T-cell (primary cell): ENCODE results near the gene CLRN3. TPM values are rescaled to one million over a fixed set of nuclear protein-coding genes. Genes with fewer than 3 reads are reported as not detected.

Experiments used
- ATAC-seq, 4 experiments: fragments of 200-7000 bp in 3 of 4; fragments of 150-1000 bp in 1 of 4; cut with Tn5 transposase; replicated peaks in 1 of 4; 1 replicate in 3 of 4; 2 replicates in 1 of 4; pipeline ENCODE4 v1.10.0; 2021; ENCODE audit warnings: moderate library complexity in 3 of 4, mild to moderate bottlenecking in 2 of 4, moderate number of reproducible peaks in 1 of 4
- CTCF ChIA-PET, 2 donors: fragments of 300-600 bp; sonication (Branson Sonifier 250); formaldehyde crosslinking; loops; one replicate each; lab custom pipeline; 2022; ENCODE audit warnings: antibody characterized with exemption in 2 of 2; lab: Charles Lee
- POLR2A ChIA-PET, 2 donors: fragments of 300-600 bp; sonication (Branson Sonifier 250); formaldehyde crosslinking; loops; one replicate each; lab custom pipeline; 2022; ENCODE audit warnings: antibody characterized with exemption in 2 of 2; lab: Charles Lee
- DNase-seq, 35 experiments: peaks; one replicate each; pipeline versions ENCODE4 v3.0.0 to v3.0.0-alpha.2; 2013 to 2023
- H3K27ac ChIP-seq: one replicate; pipeline ENCODE4 v1.5.1; 2013; ENCODE audit warnings: low read length
- H3K27me3 ChIP-seq, 2 experiments: replicated peaks in 1 of 2; 1 replicate in 1 of 2; 2 replicates in 1 of 2; pipeline versions ENCODE4 v1.6.1 to v1.7.0; 2013; ENCODE audit warnings: low read length in 1 of 2, mixed read lengths in 1 of 2; ENCODE audit not compliant: control insufficient read depth in 2 of 2, insufficient read depth in 2 of 2; ENCODE audit errors: extremely low read depth in 1 of 2
- H3K36me3 ChIP-seq, 2 donors: 1 replicate in 1 of 2; 2 replicates in 1 of 2; pipeline versions ENCODE4 v1.6.1 to v1.7.0; 2013; ENCODE audit warnings: low read length in 1 of 2; ENCODE audit not compliant: control insufficient read depth in 2 of 2, insufficient read depth in 1 of 2; ENCODE audit errors: extremely low read depth in 1 of 2
- H3K4me1 ChIP-seq, 2 experiments: 1 replicate in 1 of 2; 2 replicates in 1 of 2; pipeline versions ENCODE4 v1.6.1 to v1.7.0; 2013; ENCODE audit warnings: low read length in 2 of 2, mixed read lengths in 1 of 2; ENCODE audit not compliant: insufficient read depth in 2 of 2, control insufficient read depth in 1 of 2; ENCODE audit errors: extremely low read depth in 1 of 2
- H3K4me3 ChIP-seq, 2 donors: 1 replicate in 1 of 2; 2 replicates in 1 of 2; pipeline versions ENCODE4 v1.5.1 to v1.7.0; 2013; ENCODE audit warnings: mild to moderate bottlenecking in 2 of 2, low read length in 1 of 2, moderate library complexity in 1 of 2; ENCODE audit not compliant: control insufficient read depth in 1 of 2; ENCODE audit errors: extremely low read depth in 1 of 2
- H3K9me3 ChIP-seq: 2 replicates; pipeline ENCODE4 v1.7.0; 2013
- H3K27ac Mint-ChIP-seq, 2 donors: one replicate each; pipeline ENCODE4 v1.8.0; 2020 to 2021; ENCODE audit warnings: mild to moderate bottlenecking in 2 of 2, mixed read lengths in 2 of 2
- H3K27me3 Mint-ChIP-seq, 2 donors: one replicate each; pipeline ENCODE4 v1.8.0; 2021 to 2022; ENCODE audit warnings: mixed read lengths in 2 of 2
- H3K36me3 Mint-ChIP-seq: one replicate; pipeline ENCODE4 v1.8.0; 2021; ENCODE audit warnings: mixed read lengths
- H3K4me1 Mint-ChIP-seq, 3 donors: one replicate each; pipeline ENCODE4 v1.8.0; 2020 to 2022; ENCODE audit warnings: mixed read lengths in 3 of 3, mild to moderate bottlenecking in 1 of 3
- H3K4me3 Mint-ChIP-seq, 3 donors: one replicate each; pipeline ENCODE4 v1.8.0; 2020 to 2022; ENCODE audit warnings: mild to moderate bottlenecking in 3 of 3, mixed read lengths in 3 of 3, moderate library complexity in 3 of 3
- H3K9me3 Mint-ChIP-seq, 3 donors: one replicate each; pipeline ENCODE4 v1.8.0; 2020 to 2022; ENCODE audit warnings: mixed read lengths in 3 of 3
- WGBS: methylation state at CpG from one replicate; pipeline ENCODE4 v1.1.5; 2013; ENCODE audit warnings: missing lambda C conversion rate; ENCODE audit not compliant: insufficient coverage; 5-methylcytosine and 5-hydroxymethylcytosine counted together
- total RNA-seq, 35 experiments: library from RNA in 6 of 35; stranded (reverse) in 6 of 35; fragments of 120-200 nt in 1 of 35; gene quantifications; one replicate each; pipeline versions ENCODE4 v1.2.1 to v1.2.4 and lab custom pipeline; 2013 to 2026

CLRN3 gene
- total RNA-seq, 5 donors from 2014 or later (not counting 1 experiment from before 2014, with no cell fraction given): not detected

GRCh38 chr10:127923646-127924045 lies 30.9 kb upstream of the CLRN3 start:
- ChIA-PET CTCF (interaction anchor here in 1 of 2 donors (0.6 kb wide), 1 partner anchor 16 kb away, joined by 3 read pairs; no protein-coding TSS in a partner anchor), POLR2A (no interaction called here)
- Histone ChIP-seq H3K27me3 (peaks cover 0 to 2% of the 10 kb centered on the region in 2 experiments), H3K27ac (no peak overlapping the region), H3K9me3 (no peaks in the 10 kb centered on the region), H3K4me1 (no peaks in the 10 kb centered on the region), H3K4me3 (no peak overlapping the region), H3K36me3 (no peaks in the 10 kb centered on the region)
- no peaks in the 10 kb centered on the region for H3K36me3 Mint-ChIP-seq
- no CpG with 5 or more reads among the region's 1 CpG for WGBS
- ATAC-seq (no peak), DNase-seq (no peak)
- H3K4me1 Mint-ChIP-seq: peaks cover 5 to 7% (median 6%) of the 10 kb centered on the region in 3 donors
- peaks cover 0 to 3% of the 10 kb centered on the region in 2 donors for H3K27me3 Mint-ChIP-seq
- no peak overlapping the region for H3K4me3 Mint-ChIP-seq
- H3K27ac Mint-ChIP-seq: no peak overlapping the region
- H3K9me3 Mint-ChIP-seq: no peaks in the 10 kb centered on the region

GRCh38 chr10:127922675-127923366 lies 30.1 kb upstream of the CLRN3 start:
- no peak overlapping the region for H3K4me3 ChIP-seq
- ChIA-PET POLR2A (no interaction called here), CTCF (no interaction called here)
- H3K4me1 ChIP-seq: no peaks in the 10 kb centered on the region
- peaks cover 0 to 2% of the 10 kb centered on the region in 2 experiments for H3K27me3 ChIP-seq
- no peak for ATAC-seq
- H3K27ac ChIP-seq: no peak overlapping the region
- no peaks in the 10 kb centered on the region for H3K9me3 Mint-ChIP-seq
- DNase-seq: no peak
- no peaks in the 10 kb centered on the region for H3K36me3 Mint-ChIP-seq
- no peak overlapping the region for H3K27ac Mint-ChIP-seq
- 94% methylated on average over 6 of the region's 12 CpGs for WGBS
- no peaks in the 10 kb centered on the region for H3K9me3 ChIP-seq
- H3K36me3 ChIP-seq: no peaks in the 10 kb centered on the region
- H3K4me1 Mint-ChIP-seq: peaks cover 5 to 7% (median 6%) of the 10 kb centered on the region in 3 donors
- H3K4me3 Mint-ChIP-seq: no peak overlapping the region
- H3K27me3 Mint-ChIP-seq: peaks cover 0 to 3% of the 10 kb centered on the region in 2 donors

GRCh38 chr10:127922206-127922605 lies 29.5 kb upstream of the CLRN3 start:
- Mint-ChIP-seq H3K27ac (no peak overlapping the region), H3K4me3 (no peak overlapping the region), H3K27me3 (peaks cover 0 to 3% of the 10 kb centered on the region in 2 donors), H3K4me1 (peaks cover 5 to 7% (median 6%) of the 10 kb centered on the region in 3 donors), H3K9me3 (no peaks in the 10 kb centered on the region), H3K36me3 (no peaks in the 10 kb centered on the region)
- CTCF ChIA-PET: no interaction called here
- Histone ChIP-seq H3K4me3 (no peak overlapping the region), H3K36me3 (no peaks in the 10 kb centered on the region), H3K9me3 (no peaks in the 10 kb centered on the region), H3K27me3 (peaks cover 0 to 2% of the 10 kb centered on the region in 2 experiments), H3K27ac (no peak overlapping the region), H3K4me1 (no peaks in the 10 kb centered on the region)
- 85% methylated on average over 9 of the region's 9 CpGs for WGBS
- POLR2A ChIA-PET: no interaction called here
- DNase-seq (no peak), ATAC-seq (no peak)

- no peak overlapping the region for H3K27ac Mint-ChIP-seq
- ChIA-PET POLR2A (no interaction called here), CTCF (no interaction called here)
- DNase-seq: no peak
- H3K4me1 Mint-ChIP-seq: peaks cover 5 to 7% (median 6%) of the 10 kb centered on the region in 3 donors
- peaks cover 0 to 2% of the 10 kb centered on the region in 2 experiments for H3K27me3 ChIP-seq
- H3K36me3 ChIP-seq: no peaks in the 10 kb centered on the region
- H3K4me3 Mint-ChIP-seq: no peak overlapping the region
- WGBS: 75% methylated on average over 2 of the region's 2 CpGs
- H3K9me3 Mint-ChIP-seq: no peaks in the 10 kb centered on the region
- H3K36me3 Mint-ChIP-seq: no peaks in the 10 kb centered on the region
- peaks cover 0 to 3% of the 10 kb centered on the region in 2 donors for H3K27me3 Mint-ChIP-seq
- no peaks in the 10 kb centered on the region for H3K9me3 ChIP-seq
- H3K27ac ChIP-seq: no peak overlapping the region
- ATAC-seq: no peak
- no peak overlapping the region for H3K4me3 ChIP-seq
- no peaks in the 10 kb centered on the region for H3K4me1 ChIP-seq
Measured at GRCh38 chr10:127921753-127922145, 29.0 kb upstream of the CLRN3 start.

GRCh38 chr10:127921075-127921752 lies 28.5 kb upstream of the CLRN3 start:
- Histone ChIP-seq H3K9me3 (no peaks in the 10 kb centered on the region), H3K4me3 (no peak overlapping the region), H3K4me1 (no peaks in the 10 kb centered on the region), H3K27ac (no peak overlapping the region), H3K27me3 (peaks cover 0 to 2% of the 10 kb centered on the region in 2 experiments), H3K36me3 (no peaks in the 10 kb centered on the region)
- H3K27ac Mint-ChIP-seq: no peak overlapping the region
- POLR2A ChIA-PET: no interaction called here
- peaks cover 5 to 7% (median 6%) of the 10 kb centered on the region in 3 donors for H3K4me1 Mint-ChIP-seq
- 81% methylated on average over 11 of the region's 11 CpGs for WGBS
- ATAC-seq: no peak
- CTCF ChIA-PET: interaction anchor here in 1 of 2 donors (1.0 kb wide), 1 partner anchor 234 kb away, joined by 3 read pairs; no protein-coding TSS in a partner anchor
- no peaks in the 10 kb centered on the region for H3K27me3 Mint-ChIP-seq
- H3K9me3 Mint-ChIP-seq: no peaks in the 10 kb centered on the region
- H3K36me3 Mint-ChIP-seq: no peaks in the 10 kb centered on the region
- H3K4me3 Mint-ChIP-seq: no peak overlapping the region
- DNase-seq: no peak

GRCh38 chr10:127920306-127921074 lies 27.7 kb upstream of the CLRN3 start:
- no peaks in the 10 kb centered on the region for H3K36me3 Mint-ChIP-seq
- Histone ChIP-seq H3K4me1 (no peaks in the 10 kb centered on the region), H3K36me3 (no peaks in the 10 kb centered on the region), H3K4me3 (no peak overlapping the region), H3K9me3 (no peaks in the 10 kb centered on the region), H3K27ac (no peak overlapping the region), H3K27me3 (peaks cover 0 to 2% of the 10 kb centered on the region in 2 experiments)
- ATAC-seq: no peak
- 92% methylated on average over 8 of the region's 11 CpGs for WGBS
- CTCF ChIA-PET: interaction anchor here (0.6 to 1.0 kb wide), 2 partner anchors 154 to 235 kb away, joined by 3 read pairs; no protein-coding TSS in a partner anchor
- no peak overlapping the region for H3K27ac Mint-ChIP-seq
- no peak for DNase-seq
- peaks cover 5 to 7% (median 6%) of the 10 kb centered on the region in 3 donors for H3K4me1 Mint-ChIP-seq
- POLR2A ChIA-PET: no interaction called here
- H3K27me3 Mint-ChIP-seq: no peaks in the 10 kb centered on the region
- H3K4me3 Mint-ChIP-seq: no peak overlapping the region
- H3K9me3 Mint-ChIP-seq: no peaks in the 10 kb centered on the region
